CD4-positive, alpha-beta memory T cell (primary cell): Measurements from ENCODE around the gene SCN8A. TPM values are rescaled to one million over a fixed set of nuclear protein-coding genes. Genes with fewer than 3 reads are reported as not detected.

ENCODE experiments used
- CTCF ChIA-PET: fragments of 350-600 bp; sonication (Branson Sonifier 250); formaldehyde crosslinking; loops from one replicate; lab custom pipeline; 2021; ENCODE audit warnings: inconsistent platforms; ENCODE audit not compliant: partially characterized antibody; lab: Charles Lee
- POLR2A ChIA-PET: fragments of 350-600 bp; sonication (Branson Sonifier 250); formaldehyde crosslinking; loops from one replicate; lab custom pipeline; 2021; ENCODE audit not compliant: partially characterized antibody; lab: Charles Lee
- DNase-seq, 5 donors: peaks; one replicate each; pipeline versions ENCODE4 v3.0.0 to v3.0.0-alpha.2; 2020 to 2022; ENCODE audit warnings: mixed read lengths in 1 of 5
- H3K27ac ChIP-seq: one replicate; pipeline ENCODE4 v1.7.0; 2013; ENCODE audit warnings: low read depth, low read length
- H3K27me3 ChIP-seq: 2 replicates; pipeline ENCODE4 v1.7.0; 2013; ENCODE audit warnings: mild to moderate bottlenecking, low read length, moderate library complexity; ENCODE audit not compliant: insufficient read depth
- H3K36me3 ChIP-seq: 2 replicates; pipeline ENCODE4 v1.7.0; 2013; ENCODE audit warnings: mild to moderate bottlenecking, low read length, moderate library complexity; ENCODE audit not compliant: insufficient read depth
- H3K4me1 ChIP-seq: 2 replicates; pipeline ENCODE4 v1.7.0; 2013; ENCODE audit warnings: mild to moderate bottlenecking, low read length, moderate library complexity; ENCODE audit not compliant: insufficient read depth
- H3K4me3 ChIP-seq, 2 donors: one replicate each; pipeline ENCODE4 v1.7.0; 2013; ENCODE audit warnings: low read length in 2 of 2, mild to moderate bottlenecking in 1 of 2
- H3K9me3 ChIP-seq, 2 donors: one replicate each; pipeline ENCODE4 v1.7.0; 2013; ENCODE audit warnings: low read length in 2 of 2, control low read depth in 1 of 2; ENCODE audit not compliant: control insufficient read depth in 1 of 2
- H3K27ac Mint-ChIP-seq, 7 donors: one replicate each; pipeline ENCODE4 v1.8.0; 2020 to 2021; ENCODE audit warnings: mixed read lengths in 7 of 7, mild to moderate bottlenecking in 6 of 7, inconsistent platforms in 3 of 7, moderate library complexity in 3 of 7
- H3K27me3 Mint-ChIP-seq, 2 donors: one replicate each; pipeline ENCODE4 v1.8.0; 2020 to 2021; ENCODE audit warnings: mixed read lengths in 2 of 2
- H3K36me3 Mint-ChIP-seq, 2 donors: one replicate each; pipeline ENCODE4 v1.8.0; 2020 to 2021; ENCODE audit warnings: mixed read lengths in 2 of 2, inconsistent platforms in 1 of 2, mild to moderate bottlenecking in 1 of 2
- H3K4me1 Mint-ChIP-seq, 4 donors: one replicate each; pipeline ENCODE4 v1.8.0; 2020 to 2021; ENCODE audit warnings: mixed read lengths in 4 of 4, mild to moderate bottlenecking in 1 of 4
- H3K4me3 Mint-ChIP-seq, 8 donors: one replicate each; pipeline ENCODE4 v1.8.0; 2020 to 2021; ENCODE audit warnings: mixed read lengths in 8 of 8, mild to moderate bottlenecking in 7 of 8, moderate library complexity in 6 of 8, inconsistent platforms in 3 of 8
- H3K9me3 Mint-ChIP-seq, 8 donors: one replicate each; pipeline ENCODE4 v1.8.0; 2020 to 2021; ENCODE audit warnings: mixed read lengths in 8 of 8, mild to moderate bottlenecking in 5 of 8, inconsistent platforms in 3 of 8, moderate library complexity in 1 of 8
- intact Hi-C: fragments of 100-400 bp; cut with micrococcal nuclease; formaldehyde crosslinking; loops from one replicate; pipeline ENCODE4 v1.15.1; 2023
- polyA plus RNA-seq, 2 donors: library from polyadenylated mRNA; unstranded; fragments of 300-500 nt; fragmentation: Illumina TruSeq; gene quantifications; one replicate each; pipeline ENCODE4 v1.2.3, GENCODE V29; 2021
- total RNA-seq, 2 experiments: library from RNA; stranded (reverse); gene quantifications; one replicate each; pipeline ENCODE4 v1.2.3, GENCODE V29; 2021

Gene SCN8A
- total and polyA plus RNA-seq, 4 experiments from 2014 or later, result 0.04 to 1.00 (median 0.24) TPM

DNA sequence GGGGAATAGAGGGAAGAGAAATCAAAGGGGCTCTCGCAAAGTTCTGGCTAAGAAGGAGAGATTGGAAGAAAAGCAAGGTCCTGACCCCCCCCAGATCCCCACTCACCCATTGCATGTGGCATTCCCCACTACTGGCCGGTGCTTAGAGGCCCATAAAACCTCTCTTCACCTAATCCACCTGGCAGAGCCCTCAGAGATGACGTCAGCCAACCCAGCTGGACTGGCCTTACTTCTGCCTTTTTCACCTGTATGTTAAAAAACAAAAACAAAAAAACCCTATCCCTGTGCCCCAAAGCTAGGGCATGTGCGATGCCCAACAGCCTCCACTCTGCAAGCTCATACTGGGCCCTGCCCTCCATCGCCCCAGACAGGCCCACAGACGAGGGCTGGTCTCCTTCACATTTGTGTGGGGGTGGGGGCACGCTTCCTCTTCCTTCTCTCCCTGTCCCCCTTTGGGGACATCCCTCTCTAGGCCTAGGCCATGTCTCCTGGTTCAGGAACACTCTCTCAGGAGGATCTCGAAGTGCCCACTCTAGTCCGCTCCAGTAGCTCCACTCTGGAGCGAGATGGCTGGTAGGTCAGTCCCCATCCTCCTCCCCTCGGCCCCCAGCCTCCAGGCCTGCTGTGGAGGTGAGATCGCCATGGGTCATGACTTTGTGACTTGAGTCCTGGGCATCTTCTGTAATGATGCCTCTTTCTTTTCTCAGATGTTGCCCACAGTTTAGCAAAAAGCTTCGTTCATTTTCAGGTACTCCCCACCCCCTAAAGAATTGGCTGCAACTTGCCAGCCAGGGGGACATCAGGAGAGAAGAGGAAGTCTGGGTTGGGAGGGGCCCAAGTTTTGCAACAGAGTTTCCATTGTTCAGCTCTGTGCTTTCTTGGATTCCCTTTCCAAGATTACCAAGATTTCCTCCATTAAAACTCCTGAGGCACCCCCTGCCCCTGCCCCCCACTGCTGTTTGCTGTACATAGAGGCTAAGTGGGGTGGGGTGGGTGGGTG lies 220.5 kb downstream of the SCN8A start:
- H3K27ac Mint-ChIP-seq, result no peak overlapping the region
- no peak overlapping the region for H3K4me3 ChIP-seq
- H3K36me3 ChIP-seq, result no peaks in the 10 kb centered on the region
- no peaks in the 10 kb centered on the region for H3K36me3 Mint-ChIP-seq
- H3K9me3 ChIP-seq, result no peaks in the 10 kb centered on the region
- peaks cover 4% of the 10 kb centered on the region for H3K4me1 ChIP-seq
- no peak overlapping the region for H3K27ac ChIP-seq
- intact Hi-C loops, result no loop called here
- CTCF ChIA-PET, result interaction anchor here (0.7 kb wide), 1 partner anchor 252 kb away, joined by 3 read pairs; no protein-coding TSS in a partner anchor
- POLR2A ChIA-PET, result no interaction called here
- no peak for DNase-seq
- H3K27me3 ChIP-seq, result no peaks in the 10 kb centered on the region
- H3K4me1 Mint-ChIP-seq, result peaks cover 2 to 22% (median 11%) of the 10 kb centered on the region in 4 donors
- peaks cover 0 to 4% (median 0%) of the 10 kb centered on the region in 8 donors for H3K9me3 Mint-ChIP-seq
- H3K27me3 Mint-ChIP-seq, result peaks cover 3 to 8% of the 10 kb centered on the region in 2 donors
- H3K4me3 Mint-ChIP-seq, result peak overlapping the region in 1 of 8 donors; percentile 12

DNA sequence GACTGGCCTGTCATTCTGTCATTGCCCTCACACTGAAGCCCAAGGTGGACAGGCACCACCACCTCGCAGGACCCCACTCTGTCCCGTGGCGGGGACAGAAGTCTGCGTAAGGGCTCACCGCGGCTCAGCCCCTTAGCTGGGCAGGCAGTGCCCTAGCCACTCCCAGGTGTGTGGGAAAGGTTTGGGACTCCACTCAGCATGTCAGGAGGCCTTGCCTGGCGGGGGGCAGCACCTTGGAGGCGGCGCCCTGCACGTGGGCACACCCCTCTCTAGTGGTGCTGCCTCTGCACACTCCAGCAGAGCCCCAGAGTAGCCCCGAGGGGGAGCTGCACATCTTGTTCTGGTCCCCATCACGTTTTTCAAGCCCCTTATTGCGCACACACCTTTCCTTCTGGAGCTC lies 221.8 kb downstream of the SCN8A start:
- Mint-ChIP-seq H3K4me3 (peak overlapping the region in 6 of 8 donors; percentile 6 to 73 (median 66)), H3K27ac (no peak overlapping the region), H3K27me3 (peaks cover 3 to 7% of the 10 kb centered on the region in 2 donors), H3K9me3 (peaks cover 0 to 4% (median 0%) of the 10 kb centered on the region in 8 donors), H3K4me1 (peaks cover 2 to 22% (median 11%) of the 10 kb centered on the region in 4 donors), H3K36me3 (no peaks in the 10 kb centered on the region)
- H3K27ac ChIP-seq, result no peak overlapping the region
- no peaks in the 10 kb centered on the region for H3K27me3 ChIP-seq
- H3K36me3 ChIP-seq, result no peaks in the 10 kb centered on the region
- no peak overlapping the region for H3K4me3 ChIP-seq
- H3K9me3 ChIP-seq, result no peaks in the 10 kb centered on the region
- DNase-seq, result no peak
- intact Hi-C loops, result no loop called here
- H3K4me1 ChIP-seq, result peaks cover 4% of the 10 kb centered on the region
- POLR2A ChIA-PET, result no interaction called here
- CTCF ChIA-PET, result interaction anchor here (1.2 to 3.4 kb wide), 4 partner anchors 9 to 103 kb away, joined by 3 to 17 read pairs (median 3); no protein-coding TSS in a partner anchor

DNA sequence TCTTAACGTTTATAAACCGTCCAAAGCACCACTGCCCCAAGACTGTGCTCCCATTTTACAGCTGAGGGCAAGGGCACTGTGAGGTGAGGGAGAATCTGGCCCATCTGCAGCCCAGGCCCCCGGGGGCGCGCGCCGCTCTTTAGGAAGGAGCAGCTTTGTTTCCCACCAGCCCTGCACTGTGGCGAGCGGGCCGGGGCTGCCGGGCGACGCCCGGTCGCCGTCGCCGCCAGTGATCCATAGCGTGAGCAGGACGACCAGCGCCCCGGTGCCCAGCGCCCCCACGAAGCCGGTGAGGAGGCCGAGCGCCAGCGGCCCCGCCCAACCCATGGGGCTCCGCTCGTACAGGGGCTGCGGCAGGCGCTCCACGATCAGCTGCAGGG lies 222.9 kb downstream of the SCN8A start:
- Mint-ChIP-seq H3K36me3 (no peaks in the 10 kb centered on the region), H3K4me1 (peaks cover 2 to 22% (median 11%) of the 10 kb centered on the region in 4 donors), H3K27ac (no peak overlapping the region), H3K4me3 (peak overlapping the region in 6 of 8 donors; percentile 43 to 73 (median 61)), H3K9me3 (peaks cover 0 to 4% (median 0%) of the 10 kb centered on the region in 8 donors), H3K27me3 (peaks cover 2 to 7% of the 10 kb centered on the region in 2 donors)
- H3K27ac ChIP-seq, result no peak overlapping the region
- CTCF ChIA-PET, result interaction anchor here (1.3 to 3.4 kb wide), 2 partner anchors 10 to 22 kb away, joined by 3 to 17 read pairs; no protein-coding TSS in a partner anchor
- no peaks in the 10 kb centered on the region for H3K36me3 ChIP-seq
- intact Hi-C loops, result no loop called here
- no peaks in the 10 kb centered on the region for H3K9me3 ChIP-seq
- no peaks in the 10 kb centered on the region for H3K27me3 ChIP-seq
- H3K4me3 ChIP-seq, result peak overlapping the region in 1 of 2 donors; percentile 30
- peaks cover 4% of the 10 kb centered on the region for H3K4me1 ChIP-seq
- DNase-seq, result no peak
- POLR2A ChIA-PET, result interaction anchor here (0.7 to 2.7 kb wide), 4 partner anchors 10 to 72 kb away, joined by 3 to 7 read pairs (median 3); no protein-coding TSS in a partner anchor

DNA sequence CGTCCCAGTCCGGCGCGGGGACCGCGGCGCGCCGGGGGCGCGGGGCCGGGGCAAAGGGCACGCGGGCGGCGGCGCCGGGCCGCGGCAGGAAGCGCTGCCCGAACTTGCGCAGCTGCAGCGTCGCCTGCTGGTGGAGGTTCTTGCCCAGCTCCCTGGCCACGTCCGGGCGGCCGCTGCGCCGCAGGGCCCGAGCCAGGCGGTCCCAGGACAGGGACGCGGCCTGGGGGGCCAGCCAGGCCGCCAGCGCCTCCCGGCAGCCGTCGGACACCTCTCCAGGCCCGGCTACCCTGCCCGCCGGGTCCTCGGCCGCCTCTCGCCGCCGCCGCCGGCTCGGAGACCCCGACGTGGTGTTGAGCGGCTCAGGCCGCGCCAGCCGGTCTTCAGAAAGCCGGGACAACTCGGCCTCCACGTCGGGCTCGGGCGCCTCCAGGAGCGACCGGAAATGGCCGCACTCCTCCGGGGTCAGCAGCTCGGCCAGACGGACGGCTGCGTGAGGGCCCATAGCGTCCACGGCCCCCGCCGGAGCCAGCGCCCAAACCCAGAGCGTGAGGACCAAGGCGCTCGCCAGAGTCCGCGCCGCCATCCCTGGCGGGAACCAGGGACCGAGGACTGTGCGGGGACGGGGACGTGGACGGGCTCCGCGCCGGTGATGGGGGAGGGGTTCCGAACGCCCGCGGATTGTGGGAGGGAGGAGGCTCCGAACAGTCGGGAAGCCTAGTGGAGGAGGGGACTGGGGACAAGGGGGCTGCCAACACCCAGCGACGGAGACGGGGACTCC lies 223.5 kb downstream of the SCN8A start:
- no peaks in the 10 kb centered on the region for H3K36me3 Mint-ChIP-seq
- DNase-seq, result peak; percentile 50 to 63 (median 60)
- H3K9me3 Mint-ChIP-seq, result peaks cover 0 to 4% (median 0%) of the 10 kb centered on the region in 8 donors
- H3K4me3 Mint-ChIP-seq, result peak overlapping the region; percentile 79 to 91 (median 86)
- H3K27ac Mint-ChIP-seq, result peak overlapping the region in 4 of 7 donors; percentile 28 to 85 (median 54)
- no peaks in the 10 kb centered on the region for H3K27me3 ChIP-seq
- POLR2A ChIA-PET, result interaction anchor here (0.7 to 2.7 kb wide), 4 partner anchors 10 to 71 kb away, joined by 3 to 7 read pairs (median 3); no protein-coding TSS in a partner anchor
- H3K4me1 ChIP-seq, result peaks cover 4% of the 10 kb centered on the region
- peak overlapping the region in 1 of 2 donors; percentile 52 for H3K4me3 ChIP-seq
- H3K9me3 ChIP-seq, result no peaks in the 10 kb centered on the region
- intact Hi-C loops, result no loop called here
- peaks cover 2 to 23% (median 11%) of the 10 kb centered on the region in 4 donors for H3K4me1 Mint-ChIP-seq
- H3K27ac ChIP-seq, result no peak overlapping the region
- peaks cover 2% of the 10 kb centered on the region in 2 donors for H3K27me3 Mint-ChIP-seq
- CTCF ChIA-PET, result interaction anchor here (3.4 kb wide), 1 partner anchor 10 kb away, joined by 17 read pairs; no protein-coding TSS in a partner anchor
- H3K36me3 ChIP-seq, result no peaks in the 10 kb centered on the region

DNA sequence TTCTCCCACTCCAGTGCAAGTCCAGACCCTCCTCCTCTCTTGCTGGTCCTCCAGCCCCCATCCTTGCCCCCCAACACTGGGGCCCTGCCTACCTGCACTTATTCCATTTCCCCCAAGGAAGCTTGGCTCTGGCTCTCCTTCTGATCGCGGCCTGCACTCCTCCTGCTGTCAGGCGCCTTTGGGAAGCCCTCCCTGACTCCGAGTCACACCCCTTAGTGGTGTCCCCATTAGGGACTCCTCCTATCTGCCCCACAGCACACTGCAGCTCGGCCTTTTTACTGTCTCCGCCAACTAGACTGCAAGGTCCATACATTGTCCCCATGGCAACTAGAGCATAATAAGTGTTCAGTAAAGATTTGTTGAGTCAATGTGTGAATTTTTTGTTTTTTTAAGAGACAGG lies 224.5 kb downstream of the SCN8A start:
- Histone ChIP-seq H3K4me3 (no peak overlapping the region), H3K9me3 (no peaks in the 10 kb centered on the region), H3K27me3 (no peaks in the 10 kb centered on the region), H3K27ac (no peak overlapping the region), H3K4me1 (peaks cover 12% of the 10 kb centered on the region), H3K36me3 (no peaks in the 10 kb centered on the region)
- Mint-ChIP-seq H3K4me3 (peak overlapping the region; percentile 79 to 91 (median 86)), H3K4me1 (peaks cover 5 to 29% (median 11%) of the 10 kb centered on the region in 4 donors), H3K27ac (peak overlapping the region in 4 of 7 donors; percentile 42 to 80 (median 74)), H3K36me3 (no peaks in the 10 kb centered on the region), H3K27me3 (peaks cover 2% of the 10 kb centered on the region in 2 donors), H3K9me3 (peaks cover 0 to 4% (median 0%) of the 10 kb centered on the region in 8 donors)
- intact Hi-C loops, result no loop called here
- POLR2A ChIA-PET, result interaction anchor here (2.7 kb wide), 1 partner anchor 9 kb away, joined by 7 read pairs; no protein-coding TSS in a partner anchor
- DNase-seq, result no peak
- CTCF ChIA-PET, result interaction anchor here (3.4 kb wide), 1 partner anchor 9 kb away, joined by 17 read pairs; no protein-coding TSS in a partner anchor

DNA sequence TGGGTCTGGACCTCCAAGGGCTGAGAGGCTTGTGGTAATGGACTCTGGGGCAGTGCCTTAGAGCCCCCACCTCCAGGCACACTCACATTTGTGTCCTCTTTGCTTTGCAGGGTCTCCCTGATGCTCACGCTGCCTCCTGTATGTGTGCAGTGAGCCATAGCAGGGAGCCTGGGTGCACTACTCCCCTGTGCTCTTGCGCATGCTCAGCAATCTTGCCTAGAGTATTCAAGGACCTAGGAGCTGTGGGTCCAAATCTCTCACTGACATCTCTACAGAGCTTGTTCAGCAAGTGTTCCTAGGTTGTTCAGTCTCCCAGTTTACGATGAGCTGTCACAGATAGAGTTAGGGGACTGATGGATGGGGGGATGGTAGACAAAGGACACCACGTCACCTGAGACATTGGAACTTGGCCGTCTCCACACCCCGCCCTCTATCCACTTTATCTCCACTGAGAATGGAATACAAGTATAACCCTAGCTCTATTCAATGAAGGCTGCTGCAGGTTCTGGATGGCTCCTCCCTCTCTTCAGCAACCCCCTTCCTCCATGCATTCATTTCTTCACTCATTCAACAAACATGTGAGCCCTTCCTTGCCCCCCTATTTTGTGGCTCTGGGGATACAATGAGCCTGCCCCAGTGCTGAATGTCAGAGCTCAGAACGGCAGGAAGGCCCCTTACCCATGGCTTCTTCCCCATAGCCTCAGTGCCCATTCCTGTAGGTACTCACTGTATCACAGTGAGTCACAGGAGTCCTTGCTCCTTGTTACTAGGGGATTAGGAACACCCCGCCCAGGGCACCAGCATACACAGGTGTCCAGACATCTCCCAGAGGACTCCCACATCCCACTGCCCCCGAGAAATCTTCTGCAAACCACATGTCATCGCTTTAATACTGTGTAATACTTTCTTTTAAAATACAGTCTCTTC lies 226.3 kb downstream of the SCN8A start:
- H3K36me3 Mint-ChIP-seq, result no peaks in the 10 kb centered on the region
- peaks cover 5 to 29% (median 13%) of the 10 kb centered on the region in 4 donors for H3K4me1 Mint-ChIP-seq
- H3K36me3 ChIP-seq, result no peaks in the 10 kb centered on the region
- H3K27ac ChIP-seq, result no peak overlapping the region
- peak overlapping the region in 2 of 8 donors; percentile 24 to 26 for H3K4me3 Mint-ChIP-seq
- intact Hi-C loops, result no loop called here
- H3K9me3 ChIP-seq, result no peaks in the 10 kb centered on the region
- H3K27me3 ChIP-seq, result no peaks in the 10 kb centered on the region
- CTCF ChIA-PET, result no interaction called here
- peaks cover 12% of the 10 kb centered on the region for H3K4me1 ChIP-seq
- H3K27ac Mint-ChIP-seq, result no peak overlapping the region
- peaks cover 0 to 4% (median 0%) of the 10 kb centered on the region in 8 donors for H3K9me3 Mint-ChIP-seq
- no peak overlapping the region for H3K4me3 ChIP-seq
- H3K27me3 Mint-ChIP-seq, result peaks cover 2% of the 10 kb centered on the region in 2 donors
- no peak for DNase-seq
- POLR2A ChIA-PET, result no interaction called here
